Liver (tissue), 3 donors: ENCODE data around the gene DDR2.

Experiments used
- ATF3 ChIP-seq: IDR thresholded peaks from 2 replicates; pipeline ENCODE4 v1.6.1; 2016; ENCODE audit warnings: antibody characterized with exemption
- CTCF ChIP-seq: fragments of 150-350 bp; IDR thresholded peaks from 2 replicates; pipeline ENCODE4 v1.5.1; 2017; ENCODE audit warnings: improper control_type of control experiment, low read depth, low read length; ENCODE audit not compliant: missing input control
- GABPA ChIP-seq, 2 donors: IDR thresholded peaks in 1 of 2; conservative IDR thresholded peaks in 1 of 2; 2 replicates each; pipeline ENCODE4 v1.6.1; 2016; ENCODE audit warnings: antibody characterized with exemption in 2 of 2, mild to moderate bottlenecking in 1 of 2, moderate library complexity in 1 of 2
- MAX ChIP-seq: IDR thresholded peaks from 2 replicates; pipeline ENCODE4 v1.6.1; 2016; ENCODE audit warnings: antibody characterized with exemption
- RAD21 ChIP-seq, 2 donors: IDR thresholded peaks; 2 replicates each; pipeline ENCODE4 v1.6.1; 2016; ENCODE audit warnings: antibody characterized with exemption in 2 of 2, mild to moderate bottlenecking in 2 of 2
- REST ChIP-seq: IDR thresholded peaks from 2 replicates; pipeline ENCODE4 v1.6.1; 2016; ENCODE audit warnings: antibody characterized with exemption, mild to moderate bottlenecking
- SP1 ChIP-seq: IDR thresholded peaks from 2 replicates; pipeline ENCODE4 v1.6.1; 2018; ENCODE audit warnings: antibody characterized with exemption, mild to moderate bottlenecking
- TAF1 ChIP-seq: conservative IDR thresholded peaks from 2 replicates; pipeline ENCODE4 v1.6.1; 2016; ENCODE audit warnings: antibody characterized with exemption, mild to moderate bottlenecking
- donor health status: healthy.
- donor health status: healthy.

- no peak for TF ChIP-seq CTCF
- TF ChIP-seq REST = no peak
- TF ChIP-seq ATF3 = no peak
- TF ChIP-seq SP1 = no peak
- no peak for TF ChIP-seq RAD21 (IDR thresholded peaks at IDR 0.05)
- no peak for TF ChIP-seq MAX
- TF ChIP-seq GABPA (IDR thresholded peaks at IDR 0.05 in 1 of 2, conservative IDR thresholded peaks at IDR 0.05 in 1 of 2) = no peak
- TF ChIP-seq TAF1 = no peak
Observed at GRCh38 chr1:162619076-162619475, 13.2 kb upstream of the DDR2 start.
